ENCODE results near the gene SLC22A7. TPM values are rescaled to one million over a fixed set of nuclear protein-coding genes. Genes with fewer than 3 reads are reported as not detected.
"Not testable (repeated sequence)": the region's sequence is repeated elsewhere in the genome, so short reads cannot be mapped to it uniquely, and the experiment has no call there.

Gene SLC22A7
- polyA plus RNA-seq, 3 donors = 0.84 to 0.90 (median 0.86) TPM

- DNase-seq = peak; percentile 59
These were observed 36.5 kb downstream of the SLC22A7 start for GRCh38 chr6:43334466-43335095.

GRCh38 chr6:43335469-43335868 lies 37.4 kb downstream of the SLC22A7 start:
- DNase-seq = no peak

- no peak for DNase-seq
These were observed 38.3 kb downstream of the SLC22A7 start for GRCh38 chr6:43336382-43336781.

- no peak for DNase-seq
These were observed 40.2 kb downstream of the SLC22A7 start for GRCh38 chr6:43338243-43338642.

GRCh38 chr6:43339168-43339567 lies 41.1 kb downstream of the SLC22A7 start:
- DNase-seq = no peak

GRCh38 chr6:43346243-43346642 lies 48.2 kb downstream of the SLC22A7 start:
- DNase-seq = not testable (repeated sequence)

- no peak for DNase-seq
These were observed 49.0 kb downstream of the SLC22A7 start for GRCh38 chr6:43347021-43347420.

- no peak for DNase-seq
These were observed 49.4 kb downstream of the SLC22A7 start for GRCh38 chr6:43347444-43347843.

- not testable (repeated sequence) for DNase-seq
These were observed 53.9 kb downstream of the SLC22A7 start for GRCh38 chr6:43351951-43352350.

Other genes starting within 250 kb of the SLC22A7 start
- 10 to 100 TPM; 55.9 to 62.2 (median 59.2) TPM for gene CUL7, start 244.4 kb upstream of the SLC22A7 start, polyA plus RNA-seq (ENCODE audit: insufficient read length in 3 of 3)
- 10 to 100 TPM; 65.2 to 69.9 (median 69.9) TPM for gene MRPL2, start 238.8 kb upstream of the SLC22A7 start, polyA plus RNA-seq (ENCODE audit: insufficient read length in 3 of 3)
- 10 to 100 TPM; 58.0 to 82.5 (median 78.5) TPM for gene KLC4, start 238.6 kb upstream of the SLC22A7 start, polyA plus RNA-seq (ENCODE audit: insufficient read length in 3 of 3)
- gene PTK7, start 221.9 kb upstream of the SLC22A7 start, polyA plus RNA-seq (ENCODE audit: insufficient read length in 3 of 3) = 100 to 1,000 TPM; 229 to 267 (median 251) TPM
- 10 to 100 TPM; 29.0 to 34.7 (median 32.5) TPM for gene SRF, start 127.0 kb upstream of the SLC22A7 start, polyA plus RNA-seq (ENCODE audit: insufficient read length in 3 of 3)
- gene CUL9, start 116.1 kb upstream of the SLC22A7 start, polyA plus RNA-seq (ENCODE audit: insufficient read length in 3 of 3) = 10 to 100 TPM; 34.3 to 52.2 (median 47.5) TPM
- 100 to 1,000 TPM in 1 of 3 donors, 10 to 100 TPM in 2; 65.6 to 104 (median 99.8) TPM for gene DNPH1, start 68.8 kb upstream of the SLC22A7 start, polyA plus RNA-seq (ENCODE audit: insufficient read length in 3 of 3)
- gene TTBK1, start 54.8 kb upstream of the SLC22A7 start, polyA plus RNA-seq (ENCODE audit: insufficient read length in 3 of 3) = under 1 TPM; 0.36 to 0.47 (median 0.43) TPM
- 1 to 10 TPM; 3.8 to 8.3 (median 8.1) TPM for gene CRIP3, start 10.6 kb downstream of the SLC22A7 start, polyA plus RNA-seq (ENCODE audit: insufficient read length in 3 of 3)
- 10 to 100 TPM; 25.9 to 38.8 (median 32.9) TPM for gene ZNF318, start 71.4 kb downstream of the SLC22A7 start, polyA plus RNA-seq (ENCODE audit: insufficient read length in 3 of 3)
- 10 to 100 TPM; 22.9 to 30.4 (median 28.9) TPM for gene ABCC10, start 129.3 kb downstream of the SLC22A7 start, polyA plus RNA-seq (ENCODE audit: insufficient read length in 3 of 3)
- gene DLK2, start 157.3 kb downstream of the SLC22A7 start, polyA plus RNA-seq (ENCODE audit: insufficient read length in 3 of 3) = 1 to 10 TPM; 1.5 to 1.6 (median 1.6) TPM
- 10 to 100 TPM; 35.1 to 46.0 (median 45.1) TPM for gene TJAP1, start 179.3 kb downstream of the SLC22A7 start, polyA plus RNA-seq (ENCODE audit: insufficient read length in 3 of 3)
- gene LRRC73, start 212.1 kb downstream of the SLC22A7 start, polyA plus RNA-seq (ENCODE audit: insufficient read length in 3 of 3) = 1 to 10 TPM; 1.2 to 1.6 (median 1.4) TPM
- gene YIPF3, start 218.7 kb downstream of the SLC22A7 start, polyA plus RNA-seq (ENCODE audit: insufficient read length in 3 of 3) = 100 to 1,000 TPM; 140 to 164 (median 148) TPM
- 10 to 100 TPM; 39.8 to 43.8 (median 42.9) TPM for gene POLR1C, start 218.8 kb downstream of the SLC22A7 start, polyA plus RNA-seq (ENCODE audit: insufficient read length in 3 of 3)

Data from renal pelvis (tissue), 4 donors.